ENCODE results near the gene MAGEA10. TPM values are rescaled to one million over a fixed set of nuclear protein-coding genes. Genes with fewer than 3 reads are reported as not detected.

Gene MAGEA10
- polyA plus RNA-seq, 4 donors: not detected

- no peak for DNase-seq (ENCODE audit: low read depth in 4 of 4, low spot score in 3 of 4)
Observed at GRCh38 chrX:152086141-152086540, 52.2 kb downstream of the MAGEA10 start.

Other genes starting within 250 kb of the MAGEA10 start
- gene MAGEA4, start 225.7 kb downstream of the MAGEA10 start, polyA plus RNA-seq (ENCODE audit: insufficient read length in 4 of 4): not detected
- gene GABRE, start 163.9 kb downstream of the MAGEA10 start, polyA plus RNA-seq (ENCODE audit: insufficient read length in 4 of 4): 10 to 100 TPM in 1 of 4 donors, 1 to 10 TPM in 3; 5.2 to 10.8 (median 5.9) TPM